NCI-H1105 (cell line): ENCODE results near the gene ACOT4.
"Not testable (repeated sequence)": the region's sequence is repeated elsewhere in the genome, so short reads cannot be mapped to it uniquely, and the experiment has no call there.

Experiments
- DNase-seq: peaks from one replicate; lab custom pipeline; 2025; lab: John Stamatoyannopoulos, UW

Gene ACOT4, protein sequence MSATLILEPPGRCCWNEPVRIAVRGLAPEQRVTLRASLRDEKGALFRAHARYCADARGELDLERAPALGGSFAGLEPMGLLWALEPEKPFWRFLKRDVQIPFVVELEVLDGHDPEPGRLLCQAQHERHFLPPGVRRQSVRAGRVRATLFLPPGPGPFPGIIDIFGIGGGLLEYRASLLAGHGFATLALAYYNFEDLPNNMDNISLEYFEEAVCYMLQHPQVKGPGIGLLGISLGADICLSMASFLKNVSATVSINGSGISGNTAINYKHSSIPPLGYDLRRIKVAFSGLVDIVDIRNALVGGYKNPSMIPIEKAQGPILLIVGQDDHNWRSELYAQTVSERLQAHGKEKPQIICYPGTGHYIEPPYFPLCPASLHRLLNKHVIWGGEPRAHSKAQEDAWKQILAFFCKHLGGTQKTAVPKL

DNA sequence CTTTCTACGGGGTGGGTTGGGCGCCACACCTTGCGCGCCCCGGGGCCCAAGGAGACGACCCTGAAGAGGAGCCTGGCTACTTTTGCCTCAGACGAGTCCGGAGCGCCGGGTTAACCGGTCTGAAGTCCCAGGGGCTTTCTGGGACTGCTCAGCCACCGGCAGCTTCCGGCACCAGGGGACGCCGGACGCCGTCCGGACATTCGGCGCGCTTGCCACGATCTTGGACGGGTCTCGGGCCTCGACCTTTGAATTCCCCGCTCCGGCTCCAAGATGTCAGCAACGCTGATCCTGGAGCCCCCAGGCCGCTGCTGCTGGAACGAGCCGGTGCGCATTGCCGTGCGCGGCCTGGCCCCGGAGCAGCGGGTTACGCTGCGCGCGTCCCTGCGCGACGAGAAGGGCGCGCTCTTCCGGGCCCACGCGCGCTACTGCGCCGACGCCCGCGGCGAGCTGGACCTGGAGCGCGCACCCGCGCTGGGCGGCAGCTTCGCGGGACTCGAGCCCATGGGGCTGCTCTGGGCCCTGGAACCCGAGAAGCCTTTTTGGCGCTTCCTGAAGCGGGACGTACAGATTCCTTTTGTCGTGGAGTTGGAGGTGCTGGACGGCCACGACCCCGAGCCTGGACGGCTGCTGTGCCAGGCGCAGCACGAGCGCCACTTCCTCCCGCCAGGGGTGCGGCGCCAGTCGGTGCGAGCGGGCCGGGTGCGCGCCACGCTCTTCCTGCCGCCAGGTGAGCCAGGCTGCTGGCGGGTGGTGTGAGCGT is at the start of gene ACOT4:
TSS of gene ACOT4 (plus strand) at position 184 of the 760 bp plus-strand sequence. CDS start at position 271, 87 bp downstream.
- no peak for DNase-seq

DNA sequence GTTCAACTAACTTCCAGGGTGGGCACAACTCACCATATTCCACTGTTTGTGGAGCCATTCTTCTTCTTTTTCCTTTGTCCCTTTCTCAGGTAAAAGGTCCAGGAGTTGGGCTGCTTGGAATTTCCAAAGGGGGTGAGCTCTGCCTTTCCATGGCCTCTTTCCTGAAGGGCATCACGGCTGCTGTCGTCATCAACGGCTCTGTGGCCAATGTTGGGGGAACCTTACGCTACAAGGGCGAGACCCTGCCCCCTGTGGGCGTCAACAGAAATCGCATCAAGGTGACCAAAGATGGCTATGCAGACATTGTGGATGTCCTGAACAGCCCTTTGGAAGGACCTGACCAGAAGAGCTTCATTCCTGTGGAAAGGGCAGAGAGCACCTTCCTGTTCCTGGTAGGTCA is 48.7 kb upstream of the ACOT4 start:
- not testable (repeated sequence) for DNase-seq

DNA sequence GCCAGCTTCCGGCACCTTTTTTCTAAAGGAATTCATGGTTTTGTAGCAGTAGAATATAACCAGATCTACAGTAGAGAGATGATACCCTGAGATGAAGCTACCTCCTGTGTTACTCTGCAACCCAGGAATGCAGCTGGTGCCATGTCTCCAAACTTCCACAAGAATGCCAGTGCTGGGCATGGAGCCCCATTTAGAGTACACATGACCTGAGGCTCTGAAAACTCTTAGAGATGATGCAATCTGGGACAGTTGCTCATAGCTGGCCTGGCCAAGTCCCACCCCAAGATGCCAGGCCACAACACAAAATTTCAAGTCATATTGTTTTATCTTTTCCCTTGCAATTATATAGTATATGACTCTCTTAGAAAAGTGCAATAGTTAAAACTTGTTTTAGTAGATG is 46.3 kb upstream of the ACOT4 start:
- DNase-seq = not testable (repeated sequence)

DNA sequence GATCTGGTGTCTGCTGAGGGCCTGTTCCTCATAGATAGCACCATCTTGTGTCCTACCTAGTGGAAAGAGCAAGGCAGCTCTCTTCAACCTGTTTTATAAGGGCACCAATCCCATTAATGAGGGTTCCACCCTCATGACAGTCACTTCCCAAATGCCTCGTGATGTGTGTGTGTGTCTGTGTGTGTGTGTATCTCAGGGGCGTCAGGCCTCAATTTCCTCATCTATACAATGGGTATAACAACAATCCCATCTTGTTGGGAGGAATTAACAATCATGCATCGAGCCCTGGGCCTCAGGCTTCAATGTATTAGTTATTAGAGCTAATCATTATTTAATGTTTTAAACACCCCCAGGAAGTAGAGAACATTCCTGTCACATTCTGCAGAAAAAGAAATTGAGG is 42.6 kb upstream of the ACOT4 start:
- DNase-seq = not testable (repeated sequence)

DNA sequence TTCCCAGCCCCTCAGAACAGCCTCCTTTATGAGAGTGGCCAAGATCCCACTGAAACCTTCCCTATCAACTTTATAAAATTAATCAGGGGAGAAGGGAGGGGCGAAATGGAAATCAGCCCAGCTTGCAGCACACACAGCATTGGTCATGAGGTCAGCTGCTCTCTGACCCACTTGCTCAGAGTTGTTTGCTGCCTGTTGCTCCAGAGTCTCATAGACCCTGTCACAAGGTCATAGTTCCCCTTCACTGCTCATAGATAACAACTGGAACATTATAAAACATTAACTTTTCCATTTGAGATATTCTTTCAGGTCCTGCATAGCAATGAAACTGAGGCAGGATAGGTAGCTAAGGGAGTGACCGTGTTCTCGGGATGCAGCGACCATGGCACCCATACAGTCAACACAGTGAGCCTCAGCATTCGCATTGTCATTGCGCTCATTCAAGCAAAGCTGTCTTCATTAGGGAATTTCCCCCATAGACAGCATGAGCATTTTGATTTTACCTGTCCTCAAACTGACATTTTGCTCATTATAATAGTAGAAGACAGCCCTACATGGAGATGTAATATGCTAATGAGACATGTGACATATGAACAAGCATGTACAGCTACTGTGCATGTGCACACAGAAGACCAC is 41.7 kb upstream of the ACOT4 start:
- not testable (repeated sequence) for DNase-seq

DNA sequence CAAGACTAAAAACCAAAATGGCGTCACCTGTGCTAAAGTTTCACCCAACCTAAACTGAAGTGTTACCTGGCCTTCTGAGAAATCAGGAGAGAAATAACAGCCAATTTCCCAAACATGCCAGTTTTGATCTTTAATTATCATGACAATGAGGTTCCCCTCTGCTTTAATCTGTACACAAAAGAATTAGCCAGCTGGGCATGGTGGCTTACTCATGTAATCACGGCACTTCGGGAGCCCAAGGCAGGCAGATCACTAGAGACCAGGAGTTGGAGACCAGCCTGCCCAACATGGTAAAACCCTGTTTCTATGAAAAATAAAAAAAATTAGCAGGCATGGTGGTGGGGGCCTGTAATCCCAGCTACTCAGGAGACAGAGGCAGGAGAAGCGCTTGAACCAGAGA is 37.8 kb upstream of the ACOT4 start:
- DNase-seq = no peak

DNA sequence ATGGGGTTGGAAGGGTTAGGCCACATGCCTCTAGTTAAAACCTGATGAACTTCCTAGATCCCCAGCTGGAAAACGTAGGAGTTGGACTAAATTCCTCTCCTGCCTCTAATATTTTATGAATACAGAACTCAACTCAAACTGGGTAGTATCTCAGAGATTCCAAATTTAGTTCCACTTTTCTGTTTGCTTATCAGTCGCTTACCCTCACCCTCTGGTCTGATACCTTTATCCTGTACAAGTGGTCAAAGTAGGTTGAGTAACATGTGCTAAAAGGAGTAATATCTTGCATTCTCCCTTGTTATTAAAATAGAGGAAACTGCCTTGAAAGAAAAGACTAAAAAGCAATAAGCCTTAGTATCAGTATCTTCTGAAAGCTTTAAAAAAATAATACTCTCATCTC is 34.5 kb upstream of the ACOT4 start:
- DNase-seq = not testable (repeated sequence)

DNA sequence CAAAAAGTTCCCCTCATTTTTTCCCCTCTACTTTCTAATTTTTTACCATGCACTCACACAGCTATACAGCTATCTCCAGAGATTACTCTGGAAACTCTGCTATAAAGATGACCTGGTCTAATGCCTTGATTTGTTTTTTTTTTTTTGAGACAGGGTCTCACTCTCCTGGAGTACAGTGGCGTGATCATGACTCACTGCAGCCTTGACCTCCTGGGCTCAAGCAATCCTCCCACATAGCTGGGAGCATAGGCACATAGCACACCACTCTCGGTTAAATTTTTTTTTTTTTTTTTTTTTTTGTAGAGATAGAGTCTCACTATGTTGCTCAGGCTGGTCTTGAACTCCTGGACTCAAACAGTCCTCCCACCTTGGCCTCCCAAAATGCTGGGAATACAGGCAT is 33.4 kb upstream of the ACOT4 start:
- DNase-seq = not testable (repeated sequence)

DNA sequence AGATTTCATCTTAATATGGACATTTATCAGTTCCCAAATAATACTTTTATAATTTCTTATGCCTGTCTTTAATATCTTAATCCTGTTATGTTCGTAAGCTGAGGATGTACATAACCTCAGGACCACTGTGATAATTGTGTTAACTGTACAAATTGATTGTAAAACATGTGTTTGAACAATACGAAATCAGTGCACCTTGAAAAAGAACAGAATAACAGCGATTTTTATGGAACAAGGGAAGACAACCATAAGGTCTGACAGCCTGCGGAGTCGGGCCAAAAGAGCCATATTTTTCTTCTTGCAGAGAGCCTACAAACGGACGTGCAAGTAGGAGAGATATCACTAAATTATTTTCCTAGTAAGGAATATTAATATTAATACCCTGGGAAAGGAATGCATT is 29.4 kb upstream of the ACOT4 start:
- DNase-seq = not testable (repeated sequence)

DNA sequence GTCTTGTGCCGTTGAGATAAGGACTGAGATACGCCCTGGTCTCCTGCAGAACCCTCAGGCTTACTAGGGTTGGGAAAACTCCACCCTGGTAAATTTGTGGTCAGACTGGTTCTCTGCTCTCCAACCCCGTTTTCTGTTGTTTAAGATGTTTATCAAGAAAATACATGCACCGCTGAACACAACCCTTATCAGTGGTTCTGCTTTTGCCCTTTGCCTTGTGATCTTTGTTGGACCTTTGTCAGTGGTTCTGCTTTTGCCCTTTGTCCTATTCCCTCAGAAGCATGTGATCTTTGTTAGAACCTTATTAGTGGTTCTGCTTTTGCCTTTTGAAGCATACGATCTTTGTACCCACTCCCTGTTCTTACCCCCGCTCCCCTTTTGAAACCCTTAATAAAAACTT is 29.0 kb upstream of the ACOT4 start:
- DNase-seq = not testable (repeated sequence)

DNA sequence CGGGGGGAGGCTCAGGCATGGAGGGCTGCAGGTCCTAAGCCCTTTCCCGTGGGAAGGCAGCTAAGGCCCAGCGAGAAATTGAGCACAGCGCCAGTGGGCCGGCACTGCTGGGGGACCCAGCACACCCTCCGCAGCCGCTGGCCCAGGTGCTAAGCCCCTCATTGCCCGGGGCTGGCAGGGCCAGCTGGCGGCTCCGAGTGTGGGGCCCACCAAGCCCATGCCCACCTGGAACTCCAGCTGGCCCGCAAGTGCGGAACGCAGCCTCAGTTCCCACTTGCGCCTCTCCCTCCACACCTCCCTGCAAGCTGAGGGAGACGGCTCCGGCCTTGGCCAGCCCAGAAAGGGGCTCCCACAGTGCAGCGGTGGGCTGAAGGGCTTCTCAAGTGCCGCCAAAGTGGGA is 25.2 kb upstream of the ACOT4 start:
- DNase-seq = not testable (repeated sequence)

DNA sequence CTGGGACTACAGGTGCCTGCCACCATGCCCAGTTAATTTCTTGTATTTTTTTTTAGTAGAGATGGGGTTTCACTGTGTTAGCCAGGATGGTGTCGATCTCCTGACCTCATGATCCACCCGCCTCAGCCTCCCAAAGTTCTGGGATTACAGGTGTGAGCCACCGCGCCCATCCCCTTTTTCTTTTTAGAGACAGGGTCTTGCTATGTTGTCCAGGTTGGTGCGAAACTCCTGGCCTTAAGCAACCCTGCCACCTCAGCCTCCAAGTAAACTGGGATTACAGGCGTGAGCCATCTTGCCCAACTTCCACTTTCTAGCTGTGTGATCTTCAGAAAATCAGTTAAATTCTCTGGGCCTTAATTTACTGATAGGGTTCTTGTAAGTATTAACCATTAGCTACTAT is 24.7 kb upstream of the ACOT4 start:
- DNase-seq = not testable (repeated sequence)

DNA sequence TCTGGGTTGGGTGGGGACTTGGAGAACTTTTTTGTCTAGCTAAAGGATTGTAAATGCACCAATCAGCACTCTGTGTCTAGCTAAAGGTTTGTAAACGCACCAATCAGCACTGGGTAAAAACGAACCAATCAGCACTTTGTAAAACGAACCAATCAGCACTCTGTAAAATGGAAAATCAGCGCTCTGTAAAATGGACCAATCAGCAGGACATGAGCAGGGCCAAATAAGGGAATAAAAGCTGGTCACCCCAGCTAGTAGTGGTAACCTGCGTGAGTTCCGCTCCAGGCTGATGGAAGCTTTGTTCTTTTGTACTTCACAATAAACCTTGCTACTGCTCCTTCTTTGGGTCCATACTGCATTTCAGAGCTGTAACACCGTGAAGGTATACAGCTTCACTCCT is 24.3 kb upstream of the ACOT4 start:
- no peak for DNase-seq

DNA sequence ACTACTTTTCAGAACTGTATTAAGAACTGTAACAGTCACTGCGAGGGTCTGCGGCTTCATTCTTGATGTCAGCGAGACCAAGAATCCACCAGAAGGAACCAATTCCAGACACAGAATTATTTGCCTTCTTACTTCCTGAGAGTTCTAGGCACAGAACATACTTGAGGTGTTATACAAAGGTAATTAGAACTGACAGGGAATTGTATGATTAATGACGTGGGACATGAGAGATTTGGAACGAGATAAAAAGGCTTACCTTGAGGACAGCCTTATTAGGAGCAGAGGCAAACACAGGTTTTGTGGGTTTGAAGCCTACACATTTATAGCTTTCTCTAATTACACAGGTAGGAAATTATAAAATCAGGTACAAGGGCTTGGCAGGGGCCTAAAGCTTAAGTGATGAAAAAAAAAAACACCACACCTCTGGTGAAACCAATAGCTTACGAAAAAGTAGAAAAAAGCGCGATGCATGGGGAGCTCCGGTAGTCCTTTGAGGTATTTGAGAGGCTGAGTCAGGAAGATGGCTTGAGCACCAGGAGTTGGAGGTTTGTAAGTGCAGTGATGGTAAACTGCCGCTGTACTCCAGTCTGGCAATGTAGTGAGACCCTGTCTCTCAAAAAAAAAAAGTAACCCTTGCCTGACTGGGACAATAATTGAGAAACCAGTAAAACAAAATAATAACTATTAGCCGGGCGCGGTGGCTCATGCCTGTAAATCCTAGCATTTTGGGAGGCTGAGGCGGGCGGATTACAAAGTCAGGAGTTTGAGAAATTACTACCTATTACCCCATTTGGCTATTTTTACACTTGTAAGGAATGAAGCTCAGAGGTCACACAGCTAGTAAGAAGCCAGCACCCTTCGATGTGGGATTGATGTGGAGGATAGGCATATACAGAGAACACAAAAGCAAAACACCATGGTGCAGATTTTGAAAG is 23.5 kb upstream of the ACOT4 start:
- DNase-seq = peak; percentile 17

DNA sequence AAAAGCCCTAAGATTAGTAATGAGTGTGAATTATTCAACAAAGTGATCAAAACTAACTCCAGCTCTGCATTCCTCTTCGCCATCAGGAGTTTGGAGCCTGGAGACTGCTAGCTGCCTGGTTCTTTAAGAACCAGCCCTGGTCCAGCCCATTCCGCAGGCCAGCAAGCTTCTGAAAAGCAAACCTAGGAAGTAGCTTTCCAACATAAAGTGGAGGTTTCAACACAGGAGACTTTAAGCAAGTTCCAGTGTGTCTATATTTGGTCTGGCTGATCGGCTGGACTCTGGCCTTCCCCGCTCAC is 22.8 kb upstream of the ACOT4 start:
- DNase-seq = not testable (repeated sequence)

DNA sequence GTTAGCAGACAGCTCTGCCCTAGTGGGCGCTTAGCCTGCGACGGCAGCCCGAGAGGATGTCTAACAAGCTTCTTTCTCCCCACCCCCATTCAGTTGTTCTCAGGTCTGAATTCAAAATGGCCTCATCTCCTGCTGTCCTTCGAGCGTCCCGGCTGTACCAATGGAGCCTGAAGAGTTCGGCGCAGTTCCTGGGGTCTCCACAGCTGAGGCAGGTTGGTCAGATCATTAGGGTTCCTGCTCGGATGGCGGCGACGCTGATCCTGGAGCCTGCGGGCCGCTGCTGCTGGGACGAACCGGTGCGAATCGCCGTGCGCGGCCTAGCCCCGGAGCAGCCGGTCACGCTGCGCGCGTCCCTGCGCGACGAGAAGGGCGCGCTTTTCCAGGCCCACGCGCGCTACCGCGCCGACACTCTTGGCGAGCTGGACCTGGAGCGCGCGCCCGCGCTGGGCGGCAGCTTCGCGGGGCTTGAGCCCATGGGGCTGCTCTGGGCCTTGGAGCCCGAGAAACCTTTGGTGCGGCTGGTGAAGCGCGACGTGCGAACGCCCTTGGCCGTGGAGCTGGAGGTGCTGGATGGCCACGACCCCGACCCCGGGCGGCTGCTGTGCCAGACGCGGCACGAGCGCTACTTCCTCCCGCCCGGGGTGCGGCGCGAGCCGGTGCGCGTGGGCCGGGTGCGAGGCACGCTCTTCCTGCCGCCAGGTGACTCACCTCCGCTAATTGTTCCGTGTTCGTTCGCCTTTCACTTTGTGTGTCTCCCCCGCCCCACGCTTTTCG is 22.3 kb upstream of the ACOT4 start, which contains the start of gene ACOT2:
TSS of gene ACOT2 (plus strand) at position 29 of the 774 bp plus-strand sequence. CDS start at position 57, 28 bp downstream.
- peak; percentile 84 for DNase-seq

DNA sequence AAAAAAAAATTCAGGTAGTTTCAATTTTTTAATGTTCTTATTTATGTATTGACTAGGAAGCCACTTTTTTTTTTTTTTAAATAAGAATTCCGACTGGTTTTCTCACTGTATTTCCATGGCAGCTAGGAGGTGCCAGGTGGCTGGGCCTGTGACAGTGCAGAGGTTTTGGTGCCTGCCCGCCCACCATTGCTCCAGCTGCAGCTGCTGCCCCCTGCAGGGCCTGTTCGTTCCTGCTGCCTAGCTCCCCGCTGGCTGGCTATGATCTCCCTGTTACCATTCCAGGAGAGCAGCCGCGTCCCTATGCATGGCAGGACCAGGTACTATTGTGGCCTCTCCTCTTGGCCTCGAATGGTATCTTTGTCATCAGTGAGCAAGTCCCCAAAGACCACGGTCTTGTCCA is 20.8 kb upstream of the ACOT4 start:
- DNase-seq = not testable (repeated sequence)

DNA sequence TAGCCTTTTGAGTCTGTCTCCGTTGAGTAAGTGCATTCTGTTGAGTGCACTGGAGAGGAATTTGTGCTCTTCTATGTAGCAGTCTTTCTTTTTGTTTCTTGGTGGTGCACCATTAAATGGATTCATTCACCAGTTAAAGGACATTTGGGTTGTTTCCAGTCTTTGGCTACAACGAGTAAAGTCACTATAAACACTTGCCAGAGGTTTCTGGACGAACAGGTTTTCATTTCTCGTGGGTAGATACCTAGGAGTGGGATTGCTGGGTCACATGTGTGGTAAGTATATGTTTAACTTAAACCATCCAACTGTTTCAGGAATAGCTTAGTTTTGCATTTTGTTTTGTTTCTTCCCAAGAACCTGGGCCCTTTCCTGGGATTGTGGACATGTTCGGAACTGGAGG is 18.6 kb upstream of the ACOT4 start:
- not testable (repeated sequence) for DNase-seq

DNA sequence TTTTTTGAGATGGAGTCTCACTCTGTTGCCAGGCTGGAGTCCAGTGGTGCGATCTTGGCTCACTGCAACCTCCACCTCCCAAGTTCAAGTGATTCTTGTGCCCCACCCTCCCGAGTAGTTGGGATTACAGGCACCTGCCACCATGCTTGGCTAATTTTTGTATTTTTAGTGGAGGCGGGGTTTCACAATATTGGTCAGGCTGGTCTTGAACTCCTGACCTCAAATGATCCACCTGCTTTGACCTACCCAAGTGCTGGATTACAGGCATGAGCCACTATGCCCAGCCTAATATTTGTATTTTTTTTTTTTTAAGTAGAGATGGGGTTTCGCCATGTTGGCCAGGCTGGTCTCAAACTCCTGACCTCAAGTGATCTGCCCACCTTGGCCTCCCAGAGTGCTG is 17.9 kb upstream of the ACOT4 start:
- DNase-seq = not testable (repeated sequence)

DNA sequence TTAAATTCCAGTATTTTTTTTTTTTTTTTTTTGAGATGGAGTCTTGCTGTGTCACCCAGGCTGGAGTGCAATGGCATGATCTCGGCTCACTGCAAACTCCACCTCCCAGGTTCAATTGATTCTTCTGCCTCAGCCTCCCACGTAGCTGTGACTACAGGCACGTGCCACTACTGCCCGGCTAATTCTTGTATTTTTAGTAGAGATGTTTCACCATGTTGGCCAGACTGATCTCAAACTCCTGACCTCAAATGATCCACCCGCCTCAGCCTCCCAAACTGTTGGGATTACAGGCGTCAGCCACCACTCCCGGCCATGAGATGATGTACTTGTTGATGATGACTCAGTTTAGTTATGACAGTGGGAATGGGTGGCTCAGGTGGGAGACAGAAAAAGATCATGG is 17.4 kb upstream of the ACOT4 start:
- not testable (repeated sequence) for DNase-seq

DNA sequence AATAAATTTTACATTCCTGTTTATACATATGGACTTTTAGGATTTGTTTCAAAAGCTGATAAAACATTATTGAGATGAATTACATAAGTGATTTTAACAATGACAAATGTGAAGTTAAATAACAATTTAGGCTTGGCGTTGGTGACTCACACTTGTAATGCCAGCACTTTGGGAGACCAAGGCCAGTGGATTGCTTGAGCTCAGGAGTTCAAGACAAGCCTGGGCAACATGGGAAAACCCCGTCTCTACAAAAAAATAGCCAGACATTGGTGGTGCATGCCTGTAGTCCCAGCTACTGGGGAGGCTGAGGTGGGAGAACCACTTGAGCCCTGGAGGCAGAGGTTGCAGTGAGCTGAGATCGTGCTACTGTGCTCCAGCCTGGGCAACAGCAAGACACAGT is 15.3 kb upstream of the ACOT4 start:
- no peak for DNase-seq
